Heart right ventricle (tissue), 16 donors: ENCODE data around the gene MTUS2. TPM values are rescaled to one million over a fixed set of nuclear protein-coding genes. Genes with fewer than 3 reads are reported as not detected.
A peak's percentile ranks its signal among the peaks of the same experiment; 100 is the strongest.

Source experiments
- ATAC-seq, 8 donors: fragments of 200-7000 bp; cut with Tn5 transposase; one replicate each; pipeline ENCODE4 v1.9.1; 2020; ENCODE audit warnings: mild to moderate bottlenecking in 8 of 8, moderate library complexity in 8 of 8, moderate number of reproducible peaks in 1 of 8
- DNase-seq, 2 donors: peaks; one replicate each; pipeline ENCODE4 v3.0.0-alpha.2; 2020
- H3K27ac ChIP-seq, 10 donors: fragments of 200-600 bp; sonication (generic) in 2 of 10; one replicate each; pipeline versions ENCODE4 v1.5.0 to v1.8.0; 2020 to 2022; ENCODE audit warnings: mild to moderate bottlenecking in 3 of 10
- H3K27me3 ChIP-seq, 7 donors: fragments of 200-600 bp; one replicate each; pipeline ENCODE4 v1.8.0; 2021 to 2022; ENCODE audit warnings: mild to moderate bottlenecking in 2 of 7
- H3K36me3 ChIP-seq, 9 donors: fragments of 200-600 bp; sonication (generic) in 1 of 9; one replicate each; pipeline versions ENCODE4 v1.5.0 to v1.8.0; 2020 to 2022; ENCODE audit warnings: mild to moderate bottlenecking in 2 of 9
- H3K4me1 ChIP-seq, 9 donors: fragments of 200-600 bp; sonication (generic) in 1 of 9; one replicate each; pipeline versions ENCODE4 v1.5.0 to v1.8.0; 2020 to 2022; ENCODE audit warnings: mild to moderate bottlenecking in 4 of 9
- H3K4me3 ChIP-seq, 10 donors: fragments of 200-600 bp; sonication (generic) in 2 of 10; one replicate each; pipeline versions ENCODE4 v1.5.0 to v1.8.0; 2020 to 2022; ENCODE audit warnings: mild to moderate bottlenecking in 7 of 10, moderate library complexity in 2 of 10
- H3K9me3 ChIP-seq, 11 donors: fragments of 200-600 bp in 10 of 11; sonication (generic) in 2 of 11; one replicate each; pipeline versions ENCODE4 v1.5.0 to v1.8.0; 2013 to 2022; ENCODE audit warnings: mild to moderate bottlenecking in 2 of 11, control low read depth in 1 of 11, moderate library complexity in 1 of 11
- CTCF ChIP-seq, 9 donors: fragments of 200-600 bp; sonication (generic) in 2 of 9; IDR thresholded peaks; one replicate each; pipeline versions ENCODE4 v1.5.0 to v1.8.0; 2021 to 2022; ENCODE audit warnings: antibody characterized with exemption in 9 of 9, mild to moderate bottlenecking in 5 of 9, moderate library complexity in 1 of 9
- WGBS, 2 donors: extraction: QIAGEN DNeasy Blood & Tissue Kit; methylation state at CpG; one replicate each; pipeline ENCODE4 v1.1.7; 2013; ENCODE audit warnings: inconsistent platforms in 1 of 2; 5-methylcytosine and 5-hydroxymethylcytosine counted together
- intact Hi-C, 10 donors: fragments of 100-400 bp; cut with DNase I; formaldehyde crosslinking; loops; one replicate each; pipeline versions ENCODE4 v1.11.1 to v1.14.2; 2022
- polyA plus RNA-seq, 2 donors: library from polyadenylated mRNA; stranded (reverse); fragments of 200-250 nt; gene quantifications; one replicate each; pipeline ENCODE4 v1.2.3, GENCODE V29; 2013
- total RNA-seq, 10 donors: library from RNA; stranded (reverse); fragmentation: NEBNext Ultra II Directional in 3 of 10; extraction: Animal tissue kit (Norgen Biotek cat#: 25700) in 3 of 10; gene quantifications; one replicate each; pipeline versions ENCODE4 v1.2.1 to v1.2.4, GENCODE V29; 2021 to 2023
- donor health status: Arrhythmogenic right ventricular cardiomyopathy.
- donor health status: ischemic (EF 13 %, LVEDD 7.1; RV severe dilation, severe dysfunction).
- donor health status: healthy with polysubstance abuse.
- donor health status: DM: no; HTN: yes; CAD: no.
- donor health status: DM: no; HTN: no; CAD: no.
- donor health status: ischemic (EF 25% LVEDD 6.9; RV normal size, moderate dysfunction).
- donor health status: ischemic (EF 25% LVEDD 5.7; RV mildly dilated, moderate dysfunction).
- donor health status: healthy.
- donor health status: DM: yes; HTN: yes; CAD: no.
- donor health status: Ischemic cardiomyopathy.
- donor health status: ischemic (EF 35%, LVEDD 5.7; RV mildly dilated, moderate dysfunction).
- donor health status: nonischemic (EF 11% LVEDD 7.7; RV severe dilation, severe dysfunction).
- donor health status: DM: yes; HTN: yes; CAD: no.
- donor health status: PGD.
- donor health status: ischemic (EF 29% LVEDD 5.4; RV normal size, mild dysfunction).
- donor health status: nonischemic (EF 23%, LVEDD 6.1; RV moderate dilation, normal function).

Gene MTUS2
- total and polyA plus RNA-seq, 12 donors = 18.7 to 159 (median 65.6) TPM

- H3K27ac ChIP-seq = peak overlapping the region in 5 of 10 donors; percentile 5 to 66 (median 42)
- peaks cover 0 to 3% (median 0%) of the 10 kb centered on the region in 11 donors for H3K9me3 ChIP-seq
- TF ChIP-seq CTCF (IDR thresholded peaks at IDR 0.05) = no peak
- no peaks in the 10 kb centered on the region for H3K36me3 ChIP-seq
- H3K4me1 ChIP-seq = peaks cover 0 to 27% (median 0%) of the 10 kb centered on the region in 9 donors
- ATAC-seq (peak in 3 of 8 donors; percentile 70 to 82 (median 77)), DNase-seq (no peak)
- no peak overlapping the region for H3K4me3 ChIP-seq
- intact Hi-C loops = no loop called here
- no peaks in the 10 kb centered on the region for H3K27me3 ChIP-seq
- 82 to 92% methylated on average over 1 of the region's 1 CpG for WGBS, 2 donors
Measured at GRCh38 chr13:28866932-28867331, 46.8 kb downstream of the MTUS2 start.

- intact Hi-C loops = no loop called here
- no peak overlapping the region for H3K4me3 ChIP-seq
- no peaks in the 10 kb centered on the region for H3K36me3 ChIP-seq
- peaks cover 0 to 27% (median 0%) of the 10 kb centered on the region in 9 donors for H3K4me1 ChIP-seq
- ATAC-seq (peak in 6 of 8 donors; percentile 61 to 88 (median 81)), DNase-seq (no peak)
- no peak for TF ChIP-seq CTCF (IDR thresholded peaks at IDR 0.05)
- WGBS, 2 donors = 21 to 52% methylated on average over 1 of the region's 1 CpG
- peak overlapping the region in 5 of 10 donors; percentile 5 to 66 (median 42) for H3K27ac ChIP-seq
- H3K27me3 ChIP-seq = no peaks in the 10 kb centered on the region
- peaks cover 0 to 10% (median 4%) of the 10 kb centered on the region in 11 donors for H3K9me3 ChIP-seq
Measured at GRCh38 chr13:28867564-28867963, 47.4 kb downstream of the MTUS2 start.

GRCh38 chr13:28872427-28873176 is 52.5 kb downstream of the MTUS2 start:
- no peak overlapping the region for H3K27ac ChIP-seq
- no peak for TF ChIP-seq CTCF (IDR thresholded peaks at IDR 0.05)
- H3K4me3 ChIP-seq = no peak overlapping the region
- ATAC-seq (no peak), DNase-seq (no peak)
- H3K4me1 ChIP-seq = peaks cover 0 to 9% (median 0%) of the 10 kb centered on the region in 9 donors
- H3K9me3 ChIP-seq = peaks cover 0 to 27% (median 13%) of the 10 kb centered on the region in 11 donors
- H3K27me3 ChIP-seq = no peaks in the 10 kb centered on the region
- intact Hi-C loops = no loop called here
- H3K36me3 ChIP-seq = no peaks in the 10 kb centered on the region
- WGBS, 2 donors = 66 to 79% methylated on average over 2 of the region's 2 CpGs

- DNase-seq (no peak), ATAC-seq (no peak)
- no peak overlapping the region for H3K27ac ChIP-seq
- intact Hi-C loops = no loop called here
- peaks cover 0 to 27% (median 13%) of the 10 kb centered on the region in 11 donors for H3K9me3 ChIP-seq
- no peaks in the 10 kb centered on the region for H3K36me3 ChIP-seq
- H3K4me1 ChIP-seq = no peaks in the 10 kb centered on the region
- no peak overlapping the region for H3K4me3 ChIP-seq
- no peaks in the 10 kb centered on the region for H3K27me3 ChIP-seq
- no peak for TF ChIP-seq CTCF (IDR thresholded peaks at IDR 0.05)
- 93 to 95% methylated on average over 6 of the region's 6 CpGs for WGBS, 2 donors
Measured at GRCh38 chr13:28875846-28876615, 55.9 kb downstream of the MTUS2 start.
